ELR (cell line): ENCODE data around the gene ZDHHC20.
"Not testable (repeated sequence)": the region's sequence is repeated elsewhere in the genome, so short reads cannot be mapped to it uniquely, and the experiment has no call there.

Source experiments
- DNase-seq: peaks from one replicate; pipeline ENCODE4 v3.0.0-alpha.2; 2015; ENCODE audit warnings: low read depth

Gene ZDHHC20

GRCh38 chr13:21435231-21435630 is 23.9 kb downstream of the ZDHHC20 start:
- DNase-seq, result no peak

- DNase-seq, result no peak
Observed at GRCh38 chr13:21434588-21434987, 24.5 kb downstream of the ZDHHC20 start.

GRCh38 chr13:21429211-21429610 is 29.9 kb downstream of the ZDHHC20 start:
- DNase-seq, result no peak

- DNase-seq, result no peak
Observed at GRCh38 chr13:21427741-21428140, 31.4 kb downstream of the ZDHHC20 start.

- DNase-seq, result no peak
Observed at GRCh38 chr13:21426238-21426637, 32.9 kb downstream of the ZDHHC20 start.

GRCh38 chr13:21420706-21421105 is 38.4 kb downstream of the ZDHHC20 start:
- DNase-seq, result peak; percentile 42

- peak; percentile 52 for DNase-seq
Observed at GRCh38 chr13:21413013-21413412, 46.1 kb downstream of the ZDHHC20 start.

GRCh38 chr13:21410453-21410852 is 48.6 kb downstream of the ZDHHC20 start:
- peak; percentile 68 for DNase-seq

- DNase-seq, result no peak
Observed at GRCh38 chr13:21405309-21405708, 53.8 kb downstream of the ZDHHC20 start.

- peak; percentile 65 for DNase-seq
Observed at GRCh38 chr13:21402586-21403307, 56.4 kb downstream of the ZDHHC20 start.

GRCh38 chr13:21399741-21400140 is 59.4 kb downstream of the ZDHHC20 start:
- DNase-seq, result peak; percentile 28

GRCh38 chr13:21395953-21396352 is 63.1 kb downstream of the ZDHHC20 start:
- no peak for DNase-seq

- DNase-seq, result no peak
Observed at GRCh38 chr13:21389124-21389523, 70.0 kb downstream of the ZDHHC20 start.

- DNase-seq, result no peak
Observed at GRCh38 chr13:21385710-21386109, 73.4 kb downstream of the ZDHHC20 start.

- DNase-seq, result peak; percentile 16
Observed at GRCh38 chr13:21383090-21383489, 76.0 kb downstream of the ZDHHC20 start.

GRCh38 chr13:21376998-21377985 is 81.8 kb downstream of the ZDHHC20 start:
- not testable (repeated sequence) for DNase-seq

- no peak for DNase-seq
Observed at GRCh38 chr13:21372530-21372929, 86.6 kb downstream of the ZDHHC20 start.

GRCh38 chr13:21371011-21371410 is 88.1 kb downstream of the ZDHHC20 start:
- no peak for DNase-seq

- no peak for DNase-seq
Observed at GRCh38 chr13:21365574-21365973, 93.5 kb downstream of the ZDHHC20 start.

- no peak for DNase-seq
Observed at GRCh38 chr13:21364916-21365315, 94.2 kb downstream of the ZDHHC20 start.

- no peak for DNase-seq
Observed at GRCh38 chr13:21364357-21364756, 94.7 kb downstream of the ZDHHC20 start.

GRCh38 chr13:21362741-21363140 is 96.4 kb downstream of the ZDHHC20 start:
- no peak for DNase-seq

GRCh38 chr13:21361706-21362105 is 97.4 kb downstream of the ZDHHC20 start:
- no peak for DNase-seq
